Prostate gland (tissue), 2 donors: ENCODE results near the gene FOLR1.

Experiments
- POLR2A ChIP-seq: fragments of 450-650 bp; IDR thresholded peaks from one replicate; pipeline ENCODE4 v1.6.1; 2016; ENCODE audit warnings: antibody characterized with exemption, mild to moderate bottlenecking
- POLR2AphosphoS5 ChIP-seq: sonication (generic); formaldehyde crosslinking; IDR thresholded peaks from one replicate; pipeline ENCODE4 v1.6.1; 2017; ENCODE audit warnings: antibody characterized with exemption
- TF ChIP-seq, protein P1 (sequence below), 4 experiments: fragments of 200-600 bp in 2 of 4; fragments of 450-650 bp in 2 of 4; sonication (generic) in 2 of 4; IDR thresholded peaks; 1 replicate in 3 of 4; 2 replicates in 1 of 4; pipeline ENCODE4 v1.5.1; 2016 to 2019; ENCODE audit warnings: antibody characterized with exemption in 4 of 4, mild to moderate bottlenecking in 2 of 4, moderate library complexity in 2 of 4

DNA sequence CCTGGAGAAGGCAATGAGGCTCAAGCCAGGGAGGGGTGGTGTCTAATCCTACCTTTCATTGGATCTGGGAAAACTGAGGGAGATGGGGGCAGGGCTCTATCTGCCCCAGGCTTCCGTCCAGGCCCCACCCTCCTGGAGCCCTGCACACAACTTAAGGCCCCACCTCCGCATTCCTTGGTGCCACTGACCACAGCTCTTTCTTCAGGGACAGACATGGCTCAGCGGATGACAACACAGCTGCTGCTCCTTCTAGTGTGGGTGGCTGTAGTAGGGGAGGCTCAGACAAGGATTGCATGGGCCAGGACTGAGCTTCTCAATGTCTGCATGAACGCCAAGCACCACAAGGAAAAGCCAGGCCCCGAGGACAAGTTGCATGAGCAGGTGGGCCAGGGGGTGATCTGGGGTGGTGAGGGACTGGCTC is at the start of gene FOLR1:
- TF ChIP-seq, protein P1, sequence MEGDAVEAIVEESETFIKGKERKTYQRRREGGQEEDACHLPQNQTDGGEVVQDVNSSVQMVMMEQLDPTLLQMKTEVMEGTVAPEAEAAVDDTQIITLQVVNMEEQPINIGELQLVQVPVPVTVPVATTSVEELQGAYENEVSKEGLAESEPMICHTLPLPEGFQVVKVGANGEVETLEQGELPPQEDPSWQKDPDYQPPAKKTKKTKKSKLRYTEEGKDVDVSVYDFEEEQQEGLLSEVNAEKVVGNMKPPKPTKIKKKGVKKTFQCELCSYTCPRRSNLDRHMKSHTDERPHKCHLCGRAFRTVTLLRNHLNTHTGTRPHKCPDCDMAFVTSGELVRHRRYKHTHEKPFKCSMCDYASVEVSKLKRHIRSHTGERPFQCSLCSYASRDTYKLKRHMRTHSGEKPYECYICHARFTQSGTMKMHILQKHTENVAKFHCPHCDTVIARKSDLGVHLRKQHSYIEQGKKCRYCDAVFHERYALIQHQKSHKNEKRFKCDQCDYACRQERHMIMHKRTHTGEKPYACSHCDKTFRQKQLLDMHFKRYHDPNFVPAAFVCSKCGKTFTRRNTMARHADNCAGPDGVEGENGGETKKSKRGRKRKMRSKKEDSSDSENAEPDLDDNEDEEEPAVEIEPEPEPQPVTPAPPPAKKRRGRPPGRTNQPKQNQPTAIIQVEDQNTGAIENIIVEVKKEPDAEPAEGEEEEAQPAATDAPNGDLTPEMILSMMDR (IDR thresholded peaks at IDR 0.05), result no peak
- TF ChIP-seq POLR2A (no peak), POLR2AphosphoS5 (no peak)
